K562 (cell line): ENCODE measurements around the gene OLFM3. TPM values are rescaled to one million over a fixed set of nuclear protein-coding genes. Genes with fewer than 3 reads are reported as not detected.

ENCODE experiments used
- ATAC-seq: fragments of 200-7000 bp; cut with Tn5 transposase; 3 replicates; pipeline ENCODE4 v1.9.1; 2020; ENCODE audit warnings: moderate library complexity
- BruUV-seq: library from RNA; stranded (reverse); fragments of 400-500 nt; replicated peaks from 2 replicates; lab custom pipeline; 2021; lab: Mats Ljungman, UMichigan
- CTCF ChIA-PET: fragments of 300-600 bp; formaldehyde crosslinking; extraction: SDS; loops from one replicate; lab custom pipeline; 2021; ENCODE audit warnings: low intra/inter-chr PET ratio; lab: Yijun Ruan, JAX
- POLR2A ChIA-PET: fragments of 300-600, 350-650 bp; sonication (Branson Sonifier 250); formaldehyde crosslinking; extraction: SDS; loops from one replicate; lab custom pipeline; 2021; ENCODE audit warnings: antibody characterized with exemption, inconsistent platforms; lab: Yijun Ruan, JAX
- DNase-seq, 4 experiments: peaks; one replicate each; pipeline versions ENCODE4 v3.0.0 to v3.0.0-alpha.2; 2011 to 2018; ENCODE audit warnings: low spot score in 3 of 4, mixed read lengths in 3 of 4; ENCODE audit errors: extremely low read depth in 1 of 4
- FAIRE-seq: peaks from 2 replicates; lab custom pipeline; 2011; peaks lifted over from hg19 to GRCh38; lab: Jason Lieb, UNC
- H2AFZ ChIP-seq: 2 replicates; pipeline ENCODE4 v1.6.0; 2011; ENCODE audit warnings: low read depth, low read length, control low read depth, inconsistent platforms
- H3K27ac ChIP-seq: fragments of 200-600 bp; 3 replicates; pipeline ENCODE4 v1.8.0; 2011; ENCODE audit warnings: low read depth, mild to moderate bottlenecking, control low read depth, inconsistent platforms, low read length, moderate library complexity, mixed read lengths; ENCODE audit errors: extremely low read depth
- H3K27me3 ChIP-seq, 2 experiments: fragments of 300-600 bp in 1 of 2; 2 replicates in 1 of 2; 3 replicates in 1 of 2; pipeline versions ENCODE4 v1.6.0 to v1.8.0; 2011; ENCODE audit warnings: inconsistent platforms in 2 of 2, low read length in 2 of 2, mild to moderate bottlenecking in 1 of 2, mixed read lengths in 1 of 2, moderate library complexity in 1 of 2; ENCODE audit not compliant: control insufficient read depth in 2 of 2, insufficient read depth in 2 of 2
- H3K36me3 ChIP-seq: fragments of 300-600 bp; 3 replicates; pipeline ENCODE4 v1.8.0; 2011; ENCODE audit warnings: mild to moderate bottlenecking, low read length, inconsistent platforms; ENCODE audit not compliant: control insufficient read depth, insufficient read depth
- H3K4me1 ChIP-seq, 2 experiments: fragments of 200-600 bp in 1 of 2; replicated peaks in 1 of 2; 2 replicates in 1 of 2; 3 replicates in 1 of 2; pipeline versions ENCODE4 v1.5.1 to v1.8.0; 2011; ENCODE audit warnings: inconsistent platforms in 2 of 2, low read length in 2 of 2, mild to moderate bottlenecking in 1 of 2, mixed read lengths in 1 of 2, moderate library complexity in 1 of 2; ENCODE audit not compliant: control insufficient read depth in 2 of 2, insufficient read depth in 2 of 2
- H3K4me2 ChIP-seq: 2 replicates; pipeline ENCODE4 v1.6.1; 2011; ENCODE audit warnings: low read length, control low read depth, inconsistent platforms, mixed read lengths; ENCODE audit not compliant: insufficient read depth
- H3K4me3 ChIP-seq: fragments of 200-600 bp; sonication (generic), shearing (Covaris generic); 2 replicates; pipeline ENCODE4 v1.5.1; 2016; ENCODE audit warnings: control low read depth, inconsistent platforms
- H3K79me2 ChIP-seq: fragments of 200-600 bp; 3 replicates; pipeline ENCODE4 v1.8.0; 2011; ENCODE audit warnings: low read length, inconsistent platforms; ENCODE audit not compliant: control insufficient read depth, insufficient read depth
- H3K9ac ChIP-seq, 2 experiments: 2 replicates each; pipeline versions ENCODE4 v1.6.0 to v1.6.1; 2011; ENCODE audit warnings: low read depth in 2 of 2, low read length in 2 of 2, control low read depth in 1 of 2, inconsistent platforms in 1 of 2, mild to moderate bottlenecking in 1 of 2, mixed read lengths in 1 of 2; ENCODE audit not compliant: insufficient read depth in 1 of 2
- H3K9me1 ChIP-seq: one replicate; pipeline ENCODE4 v1.6.0; 2011; ENCODE audit warnings: inconsistent platforms, mild to moderate bottlenecking, low read length, moderate library complexity; ENCODE audit not compliant: control insufficient read depth, insufficient read depth
- H3K9me3 ChIP-seq: replicated peaks from 2 replicates; pipeline ENCODE4 v1.5.1; 2011; ENCODE audit warnings: low read depth, low read length, inconsistent platforms; ENCODE audit not compliant: control insufficient read depth, insufficient read depth
- H4K20me1 ChIP-seq: replicated peaks from 2 replicates; pipeline ENCODE4 v1.6.1; 2011; ENCODE audit warnings: low read length, inconsistent platforms, mixed read lengths; ENCODE audit not compliant: control insufficient read depth, insufficient read depth
- ARID1B ChIP-seq: fragments of 450-650 bp; IDR thresholded peaks from 2 replicates; pipeline ENCODE4 v1.6.1; 2016; ENCODE audit warnings: antibody characterized with exemption, mild to moderate bottlenecking, inconsistent platforms
- CEBPB ChIP-seq: fragments of 450-650 bp; IDR thresholded peaks from 2 replicates; pipeline ENCODE4 v1.6.1; 2016; ENCODE audit warnings: missing genetic modification characterization, missing compliant biosample characterization
- KLF16 ChIP-seq: IDR thresholded peaks from 2 replicates; pipeline ENCODE4 v1.6.1; 2016; ENCODE audit warnings: antibody characterized with exemption
- POLR2A ChIP-seq: fragments of 450-650 bp; conservative IDR thresholded peaks from 2 replicates; pipeline ENCODE4 v1.6.1; 2016
- POLR3A ChIP-seq: IDR thresholded peaks from 2 replicates; pipeline ENCODE4 v1.6.1; 2011; ENCODE audit warnings: borderline replicate concordance, mild to moderate bottlenecking, moderate library complexity; ENCODE audit not compliant: insufficient read length, insufficient read depth; ENCODE audit errors: extremely low read depth
- RAD21 ChIP-seq, 2 experiments: fragments of 250-450 bp in 1 of 2; fragments of 450-650 bp in 1 of 2; sonication (Bioruptor Pico) in 1 of 2; formaldehyde crosslinking in 1 of 2; IDR thresholded peaks in 1 of 2; conservative IDR thresholded peaks in 1 of 2; 2 replicates each; pipeline versions ENCODE4 v1.4.0 to v1.8.0; 2020 to 2022; ENCODE audit warnings: mild to moderate bottlenecking in 2 of 2, moderate library complexity in 1 of 2
- U2AF1 ChIP-seq: fragments of 200-400 bp; formaldehyde crosslinking; optimal IDR thresholded peaks from 2 replicates; pipeline ENCODE3; 2017; ENCODE audit warnings: mild to moderate bottlenecking, low read depth, low read length, moderate library complexity
- ZNF174 ChIP-seq: fragments of 250-450 bp; sonication (Bioruptor Pico); IDR thresholded peaks from 2 replicates; pipeline ENCODE4 v1.4.0; 2020; ENCODE audit warnings: mild to moderate bottlenecking
- ZNF212 ChIP-seq: fragments of 450-650 bp; formaldehyde crosslinking; IDR thresholded peaks from 2 replicates; pipeline ENCODE4 v1.4.0; 2020; ENCODE audit warnings: mild to moderate bottlenecking
- WGBS: fragments of 100-300 bp; shearing (Covaris generic); methylation state at CpG from one replicate; pipeline ENCODE4 v1.1.6; 2016; ENCODE audit warnings: low coverage, mixed read lengths; ENCODE audit not compliant: insufficient coverage; ENCODE audit errors: missing lambda C conversion rate; 5-methylcytosine and 5-hydroxymethylcytosine counted together
- in situ Hi-C: fragments of 300-500 bp; cut with MboI; formaldehyde crosslinking; loops from 4 replicates; pipeline ENCODE4 v1.15.0; 2018; ENCODE audit warnings: inconsistent platforms, mixed read lengths
- intact Hi-C: fragments of 100-400 bp; cut with micrococcal nuclease; formaldehyde crosslinking; loops from 2 replicates; pipeline ENCODE4 v1.14.2; 2022
- polyA plus RNA-seq, 8 experiments: library from polyadenylated mRNA; depleted of rRNA in 4 of 8; stranded (reverse) in 5 of 8; unstranded in 3 of 8; fragments of >200 nt; fragmentation: Nextera tagmentation in 2 of 8; fragmentation: Illumina TruSeq in 1 of 8; extraction: Ambion mirVana in 2 of 8; extraction: Trizol in 1 of 8; gene quantifications; 2 replicates each; pipeline versions ENCODE4 v1.2.1 to v1.2.3, GENCODE V29; 2011 to 2014; ENCODE audit warnings: inconsistent platforms in 1 of 8, missing spikeins in 1 of 8
- total RNA-seq, 7 experiments: library from RNA; depleted of rRNA in 6 of 7; stranded (reverse); fragments of >200 nt in 6 of 7; fragmentation: Illumina TruSeq in 2 of 7; extraction: Trizol in 2 of 7; gene quantifications; 2 replicates each; pipeline versions ENCODE4 v1.2.1 to v1.2.3, GENCODE V29; 2011 to 2021; ENCODE audit warnings: low replicate concordance in 1 of 7
- TF ChIP-seq, protein P1 (sequence below): sonication (generic); formaldehyde crosslinking; IDR thresholded peaks from 2 replicates; pipeline ENCODE4 v1.8.1; 2023; ENCODE audit warnings: mild to moderate bottlenecking, missing genetic modification reagents
- TF ChIP-seq, protein P2 (sequence below), 3 experiments: IDR thresholded peaks in 2 of 3; conservative IDR thresholded peaks in 1 of 3; 2 replicates each; pipeline ENCODE4 v1.5.1; 2011 to 2012; ENCODE audit warnings: low read length in 3 of 3, mild to moderate bottlenecking in 3 of 3, control low read depth in 2 of 3, improper control_type of control experiment in 1 of 3, inconsistent platforms in 1 of 3, low read depth in 1 of 3, mixed read lengths in 1 of 3, moderate library complexity in 1 of 3; ENCODE audit not compliant: insufficient read depth in 2 of 3
- TF ChIP-seq, protein P3 (sequence below): fragments of 450-650 bp; IDR thresholded peaks from 2 replicates; pipeline ENCODE4 v1.6.1; 2018; ENCODE audit warnings: mild to moderate bottlenecking, low read depth; ENCODE audit not compliant: partially characterized antibody

The OLFM3 gene
- total and polyA plus RNA-seq, 9 of the 15 experiments (the other 6 are each of a cell fraction or from before 2014, with no cell fraction given): 0.07 TPM; not detected in 8

DNA sequence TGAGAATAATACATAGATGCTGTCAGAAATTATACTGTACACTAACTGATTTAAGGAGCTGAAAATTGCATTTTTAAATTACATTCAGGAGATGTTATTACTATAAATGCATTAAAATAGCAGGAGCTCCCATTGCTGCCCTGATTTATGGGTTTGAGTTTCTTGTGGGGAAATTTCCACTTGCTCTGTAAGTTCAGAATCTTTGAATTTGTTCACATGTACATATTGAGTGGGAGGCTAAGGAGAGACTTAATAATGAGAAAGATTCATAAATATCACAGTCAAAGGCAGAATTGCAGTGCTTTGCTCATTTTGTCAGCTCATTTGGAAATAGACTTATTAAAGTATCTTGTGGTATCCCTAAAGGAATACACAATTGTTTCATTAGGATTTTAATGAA lies 170.3 kb downstream of the OLFM3 start:
- DNase-seq: no peak
- no peaks in the 10 kb centered on the region for H3K36me3 ChIP-seq
- BruUV-seq: no TSS peak
- H3K9me3 ChIP-seq: no peaks in the 10 kb centered on the region; the same call in none of the 2 replicates
- ATAC-seq: no peak
- in situ Hi-C loops (no loop called here), intact Hi-C loops (no loop called here)
- H3K4me1 ChIP-seq: no peaks in the 10 kb centered on the region
- TF ChIP-seq POLR3A: no peak
- TF ChIP-seq POLR2A: no peak
- no peak for TF ChIP-seq KLF16
- TF ChIP-seq ZNF212 (CRISPR knock-in tag): no peak
- TF ChIP-seq, protein P1, sequence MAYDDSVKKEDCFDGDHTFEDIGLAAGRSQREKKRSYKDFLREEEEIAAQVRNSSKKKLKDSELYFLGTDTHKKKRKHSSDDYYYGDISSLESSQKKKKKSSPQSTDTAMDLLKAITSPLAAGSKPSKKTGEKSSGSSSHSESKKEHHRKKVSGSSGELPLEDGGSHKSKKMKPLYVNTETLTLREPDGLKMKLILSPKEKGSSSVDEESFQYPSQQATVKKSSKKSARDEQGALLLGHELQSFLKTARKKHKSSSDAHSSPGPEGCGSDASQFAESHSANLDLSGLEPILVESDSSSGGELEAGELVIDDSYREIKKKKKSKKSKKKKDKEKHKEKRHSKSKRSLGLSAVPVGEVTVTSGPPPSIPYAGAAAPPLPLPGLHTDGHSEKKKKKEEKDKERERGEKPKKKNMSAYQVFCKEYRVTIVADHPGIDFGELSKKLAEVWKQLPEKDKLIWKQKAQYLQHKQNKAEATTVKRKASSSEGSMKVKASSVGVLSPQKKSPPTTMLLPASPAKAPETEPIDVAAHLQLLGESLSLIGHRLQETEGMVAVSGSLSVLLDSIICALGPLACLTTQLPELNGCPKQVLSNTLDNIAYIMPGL (CRISPR knock-in tag): no peak
- no peaks in the 10 kb centered on the region for H4K20me1 ChIP-seq
- no peak overlapping the region for H3K9ac ChIP-seq
- FAIRE-seq: no peak
- H3K9me1 ChIP-seq: no peaks in the 10 kb centered on the region
- ChIA-PET CTCF (no interaction called here), POLR2A (no interaction called here)
- H3K27ac ChIP-seq: no peak overlapping the region
- H3K4me2 ChIP-seq: no peak overlapping the region
- no peak overlapping the region for H3K4me3 ChIP-seq
- H2AFZ ChIP-seq: no peak overlapping the region
- no peaks in the 10 kb centered on the region for H3K27me3 ChIP-seq
- no peaks in the 10 kb centered on the region for H3K79me2 ChIP-seq

DNA sequence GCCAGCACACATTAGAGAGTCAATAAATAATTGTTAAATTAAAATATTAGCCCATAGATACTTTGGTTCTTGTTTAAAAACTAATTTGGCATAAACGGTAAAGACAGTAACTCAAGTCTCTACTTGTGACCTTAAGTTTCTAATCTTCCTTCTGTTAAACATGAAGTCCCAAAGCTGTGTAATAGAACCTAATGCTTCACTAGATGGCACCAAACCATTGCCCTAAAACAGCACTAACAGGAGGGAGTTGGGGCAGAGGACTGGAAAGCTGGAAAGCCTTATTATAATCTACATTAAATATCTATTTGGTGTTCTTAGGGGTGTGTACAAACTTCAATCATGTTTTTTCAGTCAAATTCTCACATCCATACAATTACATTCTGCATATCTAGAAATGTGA lies 176.7 kb downstream of the OLFM3 start:
- BruUV-seq: no TSS peak
- no peak overlapping the region for H2AFZ ChIP-seq
- no peak for DNase-seq
- 0% methylated on average over 1 of the region's 1 CpG for WGBS
- no peaks in the 10 kb centered on the region for H3K79me2 ChIP-seq
- no peak overlapping the region for H3K27ac ChIP-seq
- in situ Hi-C loops: no loop called here
- no peak overlapping the region for H3K4me3 ChIP-seq
- ChIA-PET POLR2A (no interaction called here), CTCF (no interaction called here)
- no peaks in the 10 kb centered on the region for H4K20me1 ChIP-seq
- no peak overlapping the region for H3K4me2 ChIP-seq
- H3K27me3 ChIP-seq: no peaks in the 10 kb centered on the region
- no peaks in the 10 kb centered on the region for H3K9me3 ChIP-seq
- no peak for FAIRE-seq
- no peaks in the 10 kb centered on the region for H3K4me1 ChIP-seq
- intact Hi-C loops: no loop called here
- TF ChIP-seq ARID1B (no peak), RAD21 (CRISPR knock-in tag; conservative IDR thresholded peaks at IDR 0.05 in 1 of 2, IDR thresholded peaks at IDR 0.05 in 1 of 2) (peak in 1 of 2 experiments; percentile 33; a peak in 1 of 4 replicates), ZNF174 (no peak), U2AF1 (no peak), CEBPB (no peak)
- TF ChIP-seq, protein P2, sequence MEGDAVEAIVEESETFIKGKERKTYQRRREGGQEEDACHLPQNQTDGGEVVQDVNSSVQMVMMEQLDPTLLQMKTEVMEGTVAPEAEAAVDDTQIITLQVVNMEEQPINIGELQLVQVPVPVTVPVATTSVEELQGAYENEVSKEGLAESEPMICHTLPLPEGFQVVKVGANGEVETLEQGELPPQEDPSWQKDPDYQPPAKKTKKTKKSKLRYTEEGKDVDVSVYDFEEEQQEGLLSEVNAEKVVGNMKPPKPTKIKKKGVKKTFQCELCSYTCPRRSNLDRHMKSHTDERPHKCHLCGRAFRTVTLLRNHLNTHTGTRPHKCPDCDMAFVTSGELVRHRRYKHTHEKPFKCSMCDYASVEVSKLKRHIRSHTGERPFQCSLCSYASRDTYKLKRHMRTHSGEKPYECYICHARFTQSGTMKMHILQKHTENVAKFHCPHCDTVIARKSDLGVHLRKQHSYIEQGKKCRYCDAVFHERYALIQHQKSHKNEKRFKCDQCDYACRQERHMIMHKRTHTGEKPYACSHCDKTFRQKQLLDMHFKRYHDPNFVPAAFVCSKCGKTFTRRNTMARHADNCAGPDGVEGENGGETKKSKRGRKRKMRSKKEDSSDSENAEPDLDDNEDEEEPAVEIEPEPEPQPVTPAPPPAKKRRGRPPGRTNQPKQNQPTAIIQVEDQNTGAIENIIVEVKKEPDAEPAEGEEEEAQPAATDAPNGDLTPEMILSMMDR (IDR thresholded peaks at IDR 0.05 in 2 of 3, conservative IDR thresholded peaks at IDR 0.05 in 1 of 3; ENCODE audit: insufficient read depth in 2 of 3, low read depth in 1 of 3, low read length in 3 of 3): peak in 1 of 3 experiments; percentile 14; a peak in 1 of 6 replicates
- TF ChIP-seq, protein P3, sequence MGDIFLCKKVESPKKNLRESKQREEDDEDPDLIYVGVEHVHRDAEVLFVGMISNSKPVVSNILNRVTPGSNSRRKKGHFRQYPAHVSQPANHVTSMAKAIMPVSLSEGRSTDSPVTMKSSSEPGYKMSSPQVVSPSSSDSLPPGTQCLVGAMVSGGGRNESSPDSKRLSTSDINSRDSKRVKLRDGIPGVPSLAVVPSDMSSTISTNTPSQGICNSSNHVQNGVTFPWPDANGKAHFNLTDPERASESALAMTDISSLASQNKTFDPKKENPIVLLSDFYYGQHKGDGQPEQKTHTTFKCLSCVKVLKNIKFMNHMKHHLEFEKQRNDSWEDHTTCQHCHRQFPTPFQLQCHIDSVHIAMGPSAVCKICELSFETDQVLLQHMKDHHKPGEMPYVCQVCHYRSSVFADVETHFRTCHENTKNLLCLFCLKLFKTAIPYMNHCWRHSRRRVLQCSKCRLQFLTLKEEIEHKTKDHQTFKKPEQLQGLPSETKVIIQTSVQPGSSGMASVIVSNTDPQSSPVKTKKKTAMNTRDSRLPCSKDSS: no peak
- no peak for ATAC-seq
- no peaks in the 10 kb centered on the region for H3K9me1 ChIP-seq
- H3K9ac ChIP-seq: no peak overlapping the region
- no peaks in the 10 kb centered on the region for H3K36me3 ChIP-seq
